Sigmoid colon (tissue), 4 donors: Measurements from ENCODE around the gene LRRC56.

Experiments
- EP300 ChIP-seq, 4 donors: sonication (generic); formaldehyde crosslinking; IDR thresholded peaks; one replicate each; pipeline ENCODE4 v1.6.1; 2017; ENCODE audit warnings: antibody characterized with exemption in 4 of 4
- POLR2A ChIP-seq, 2 donors: fragments of 450-650 bp; IDR thresholded peaks; one replicate each; pipeline ENCODE4 v1.6.1; 2016; ENCODE audit warnings: antibody characterized with exemption in 2 of 2, mild to moderate bottlenecking in 2 of 2, moderate library complexity in 2 of 2
- POLR2AphosphoS5 ChIP-seq, 4 donors: sonication (generic); formaldehyde crosslinking; IDR thresholded peaks; one replicate each; pipeline ENCODE4 v1.6.1; 2017; ENCODE audit warnings: antibody characterized with exemption in 4 of 4
- TF ChIP-seq, protein P1 (sequence below), 4 experiments: fragments of 450-650 bp in 3 of 4; fragments of 200-600 bp in 1 of 4; IDR thresholded peaks; one replicate each; pipeline ENCODE4 v1.5.1; 2016 to 2019; ENCODE audit warnings: antibody characterized with exemption in 4 of 4, mild to moderate bottlenecking in 3 of 4, moderate library complexity in 2 of 4

DNA sequence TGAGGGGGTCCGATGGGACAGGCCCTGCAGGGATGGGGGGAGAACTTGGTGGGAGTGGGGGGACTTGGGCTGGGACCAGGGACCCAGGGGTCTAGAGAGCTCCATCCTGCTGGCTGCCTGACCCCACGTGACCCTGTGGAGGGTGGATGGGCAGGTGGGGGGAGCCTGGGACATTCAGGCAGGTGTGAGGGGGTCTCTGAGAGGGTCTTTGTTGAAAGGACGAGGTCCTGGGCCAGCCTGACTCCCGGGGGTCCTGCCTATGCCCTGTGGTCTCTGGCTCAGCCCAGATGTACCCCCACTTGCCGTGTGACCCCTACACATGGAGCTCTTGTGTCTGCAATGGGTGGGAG, 7.5 kb downstream of the LRRC56 start:
- TF ChIP-seq EP300 (IDR thresholded peaks at IDR 0.05) (no peak), POLR2AphosphoS5 (IDR thresholded peaks at IDR 0.05) (no peak), POLR2A (IDR thresholded peaks at IDR 0.05) (no peak)
- TF ChIP-seq, protein P1, sequence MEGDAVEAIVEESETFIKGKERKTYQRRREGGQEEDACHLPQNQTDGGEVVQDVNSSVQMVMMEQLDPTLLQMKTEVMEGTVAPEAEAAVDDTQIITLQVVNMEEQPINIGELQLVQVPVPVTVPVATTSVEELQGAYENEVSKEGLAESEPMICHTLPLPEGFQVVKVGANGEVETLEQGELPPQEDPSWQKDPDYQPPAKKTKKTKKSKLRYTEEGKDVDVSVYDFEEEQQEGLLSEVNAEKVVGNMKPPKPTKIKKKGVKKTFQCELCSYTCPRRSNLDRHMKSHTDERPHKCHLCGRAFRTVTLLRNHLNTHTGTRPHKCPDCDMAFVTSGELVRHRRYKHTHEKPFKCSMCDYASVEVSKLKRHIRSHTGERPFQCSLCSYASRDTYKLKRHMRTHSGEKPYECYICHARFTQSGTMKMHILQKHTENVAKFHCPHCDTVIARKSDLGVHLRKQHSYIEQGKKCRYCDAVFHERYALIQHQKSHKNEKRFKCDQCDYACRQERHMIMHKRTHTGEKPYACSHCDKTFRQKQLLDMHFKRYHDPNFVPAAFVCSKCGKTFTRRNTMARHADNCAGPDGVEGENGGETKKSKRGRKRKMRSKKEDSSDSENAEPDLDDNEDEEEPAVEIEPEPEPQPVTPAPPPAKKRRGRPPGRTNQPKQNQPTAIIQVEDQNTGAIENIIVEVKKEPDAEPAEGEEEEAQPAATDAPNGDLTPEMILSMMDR (IDR thresholded peaks at IDR 0.05): no peak
